Fibroblast of lung (primary cell): Measurements from ENCODE around the gene CD300H.

Source experiments
- EZH2 ChIP-seq: IDR thresholded peaks from 2 replicates; pipeline ENCODE4 v1.5.1; 2012; ENCODE audit warnings: low read length, control low read depth, mild to moderate bottlenecking; ENCODE audit errors: missing control alignments
- TF ChIP-seq, protein P1 (sequence below), 2 donors: IDR thresholded peaks in 1 of 2; conservative IDR thresholded peaks in 1 of 2; 1 replicate in 1 of 2; 2 replicates in 1 of 2; pipeline ENCODE4 v1.5.1; 2011 to 2012; ENCODE audit warnings: low read length in 2 of 2, control low read depth in 1 of 2, inconsistent platforms in 1 of 2, low read depth in 1 of 2, mild to moderate bottlenecking in 1 of 2

DNA sequence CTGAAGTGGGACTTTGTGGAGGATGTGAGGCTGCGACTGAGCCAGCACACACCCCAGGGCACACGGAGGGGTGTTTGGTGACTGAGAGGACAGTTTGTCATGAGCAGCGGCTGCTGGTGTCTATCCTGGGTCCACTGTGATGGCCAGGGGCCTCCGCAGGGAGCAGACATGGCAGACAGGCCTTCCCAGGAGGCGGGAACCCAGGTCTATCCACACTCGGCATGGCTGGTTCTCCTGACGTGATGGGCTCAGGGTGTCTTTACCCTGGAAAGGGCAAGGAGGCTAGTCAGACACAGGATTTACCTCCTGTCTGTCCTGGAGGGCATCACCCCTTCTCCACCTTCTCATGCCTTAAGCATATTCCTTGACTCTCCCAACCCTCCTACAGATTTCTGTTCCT, 20.7 kb downstream of the CD300H start:
- TF ChIP-seq, protein P1, sequence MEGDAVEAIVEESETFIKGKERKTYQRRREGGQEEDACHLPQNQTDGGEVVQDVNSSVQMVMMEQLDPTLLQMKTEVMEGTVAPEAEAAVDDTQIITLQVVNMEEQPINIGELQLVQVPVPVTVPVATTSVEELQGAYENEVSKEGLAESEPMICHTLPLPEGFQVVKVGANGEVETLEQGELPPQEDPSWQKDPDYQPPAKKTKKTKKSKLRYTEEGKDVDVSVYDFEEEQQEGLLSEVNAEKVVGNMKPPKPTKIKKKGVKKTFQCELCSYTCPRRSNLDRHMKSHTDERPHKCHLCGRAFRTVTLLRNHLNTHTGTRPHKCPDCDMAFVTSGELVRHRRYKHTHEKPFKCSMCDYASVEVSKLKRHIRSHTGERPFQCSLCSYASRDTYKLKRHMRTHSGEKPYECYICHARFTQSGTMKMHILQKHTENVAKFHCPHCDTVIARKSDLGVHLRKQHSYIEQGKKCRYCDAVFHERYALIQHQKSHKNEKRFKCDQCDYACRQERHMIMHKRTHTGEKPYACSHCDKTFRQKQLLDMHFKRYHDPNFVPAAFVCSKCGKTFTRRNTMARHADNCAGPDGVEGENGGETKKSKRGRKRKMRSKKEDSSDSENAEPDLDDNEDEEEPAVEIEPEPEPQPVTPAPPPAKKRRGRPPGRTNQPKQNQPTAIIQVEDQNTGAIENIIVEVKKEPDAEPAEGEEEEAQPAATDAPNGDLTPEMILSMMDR (conservative IDR thresholded peaks at IDR 0.05 in 1 of 2, IDR thresholded peaks at IDR 0.05 in 1 of 2; ENCODE audit: low read depth in 1 of 2, low read length in 2 of 2) = no peak
- TF ChIP-seq EZH2 = no peak
